Forelimb muscle (tissue), 1 donor: ENCODE results near the gene SEMA5A. TPM values are rescaled to one million over a fixed set of nuclear protein-coding genes. Genes with fewer than 3 reads are reported as not detected.

ENCODE experiments used
- DNase-seq: peaks from one replicate; pipeline ENCODE4 v3.0.0-alpha.2; 2013; ENCODE audit warnings: low read depth
- polyA plus RNA-seq: library from polyadenylated mRNA; unstranded; fragments of 120-200 nt; gene quantifications from one replicate; pipeline ENCODE4 v1.2.1, GENCODE V29; 2013; ENCODE audit not compliant: insufficient read length

Gene SEMA5A
- polyA plus RNA-seq, 1 donor, result 27.1 TPM

DNA sequence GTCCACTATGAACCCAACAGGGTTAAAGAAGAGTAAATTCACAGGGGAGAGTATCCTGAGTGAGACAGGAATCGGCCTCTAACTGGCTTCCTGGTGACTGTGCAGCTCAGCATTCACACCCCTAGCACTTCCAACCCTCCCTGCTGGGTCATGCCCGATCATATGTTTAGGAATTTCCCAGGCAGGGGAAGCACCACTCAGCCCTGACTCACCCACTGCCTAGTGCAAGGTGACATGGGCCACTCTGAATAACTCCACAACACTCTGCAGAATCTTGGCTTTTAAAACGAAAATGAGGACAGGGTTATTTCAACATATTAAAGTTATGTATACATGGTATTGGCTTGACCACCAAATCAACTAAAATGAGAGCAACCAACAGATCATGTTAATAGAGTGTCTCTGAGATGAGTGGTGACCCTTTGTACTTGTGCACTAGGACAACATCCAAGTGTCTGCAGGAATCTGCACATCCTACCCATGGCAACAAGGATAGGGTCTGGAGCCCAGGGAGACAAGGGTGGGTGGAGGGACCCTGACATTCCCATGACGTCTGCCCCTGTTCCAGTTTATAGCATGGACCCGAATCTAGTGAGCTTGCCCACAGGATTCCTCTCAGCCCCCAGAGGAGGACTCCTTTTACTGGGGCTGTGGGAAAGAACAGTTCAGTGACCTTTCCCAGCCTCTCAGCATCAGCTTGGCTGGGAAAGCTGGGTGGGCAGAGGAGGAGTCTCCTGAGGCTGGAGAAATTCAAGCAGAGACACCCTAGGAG, 485.8 kb downstream of the SEMA5A start:
- no peak for DNase-seq

DNA sequence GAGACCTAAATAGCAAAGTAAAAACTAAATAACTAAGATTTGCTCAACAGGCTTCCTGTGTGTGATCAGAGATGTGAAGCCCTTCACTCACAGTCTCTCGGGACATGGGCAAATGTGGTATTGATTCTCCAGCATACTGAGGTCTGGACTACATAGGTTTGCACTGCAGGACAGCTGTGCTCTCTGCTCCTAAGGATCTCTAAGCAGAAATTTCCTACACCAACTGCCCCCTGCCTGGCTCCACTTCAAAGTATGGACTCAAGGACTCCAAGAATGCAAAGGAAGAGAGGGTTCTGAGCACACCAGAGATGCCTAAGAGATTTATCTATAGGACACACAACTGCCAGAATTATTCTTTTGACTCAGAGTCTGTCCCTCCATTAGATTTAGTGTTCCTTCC, 487.2 kb downstream of the SEMA5A start:
- no peak for DNase-seq

DNA sequence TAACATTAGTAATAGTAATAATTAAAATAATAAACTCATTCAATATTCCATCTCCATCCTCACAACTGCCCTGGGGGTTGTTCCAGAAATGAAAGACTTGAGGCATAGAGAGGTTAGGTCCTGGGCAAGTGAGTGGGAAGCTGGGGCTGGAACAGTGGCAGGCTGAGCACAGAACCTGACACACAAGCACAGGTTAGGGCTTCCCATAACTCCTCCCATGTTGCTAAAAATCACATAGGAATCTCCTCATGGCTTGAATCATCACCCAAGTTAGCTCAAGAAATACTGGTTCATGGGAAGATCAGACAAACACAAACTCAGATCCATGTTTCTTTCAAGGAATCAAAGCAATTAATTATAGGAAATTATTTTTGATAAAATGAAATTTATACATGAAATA, 487.7 kb downstream of the SEMA5A start:
- DNase-seq, result no peak

GRCh38 chr5:9057406-9058000, 488.4 kb downstream of the SEMA5A start:
- DNase-seq, result no peak

GRCh38 chr5:9056046-9056445, 489.8 kb downstream of the SEMA5A start:
- no peak for DNase-seq

DNA sequence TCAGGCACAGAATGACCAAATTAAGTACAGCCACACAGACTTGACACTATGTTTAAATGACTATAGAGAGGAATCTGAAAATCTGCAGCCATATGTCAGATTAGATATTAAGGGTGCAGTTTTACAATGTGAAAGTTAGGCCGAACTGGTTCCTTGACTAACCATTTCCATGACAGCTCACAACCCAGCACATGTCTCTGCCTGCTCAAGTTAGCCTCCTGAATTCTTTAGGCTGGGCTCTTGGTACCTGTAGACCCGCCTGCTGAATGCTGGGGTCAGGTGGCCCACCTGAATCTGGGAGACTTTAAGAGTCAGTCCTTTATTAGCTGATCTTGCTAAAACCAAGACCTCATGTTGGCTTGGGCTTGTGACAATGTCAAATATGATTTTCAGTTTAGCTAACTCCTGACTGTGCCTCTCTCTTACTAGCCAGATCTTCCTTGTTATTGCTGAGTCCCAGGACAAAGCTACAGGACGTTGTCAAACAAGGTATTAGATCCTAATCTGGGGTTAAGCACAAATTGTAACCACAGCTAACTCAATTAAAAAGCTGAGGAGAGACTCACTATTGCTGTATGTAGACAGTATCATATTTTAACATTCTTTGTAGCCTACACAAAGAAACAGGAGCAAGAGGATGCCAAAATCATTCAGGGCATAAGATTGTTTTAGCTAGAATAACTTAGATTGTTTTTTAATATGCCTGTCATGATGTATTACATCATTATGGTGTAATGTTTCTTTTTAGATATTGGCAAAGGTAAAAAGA, 490.9 kb downstream of the SEMA5A start:
- DNase-seq, result no peak

DNA sequence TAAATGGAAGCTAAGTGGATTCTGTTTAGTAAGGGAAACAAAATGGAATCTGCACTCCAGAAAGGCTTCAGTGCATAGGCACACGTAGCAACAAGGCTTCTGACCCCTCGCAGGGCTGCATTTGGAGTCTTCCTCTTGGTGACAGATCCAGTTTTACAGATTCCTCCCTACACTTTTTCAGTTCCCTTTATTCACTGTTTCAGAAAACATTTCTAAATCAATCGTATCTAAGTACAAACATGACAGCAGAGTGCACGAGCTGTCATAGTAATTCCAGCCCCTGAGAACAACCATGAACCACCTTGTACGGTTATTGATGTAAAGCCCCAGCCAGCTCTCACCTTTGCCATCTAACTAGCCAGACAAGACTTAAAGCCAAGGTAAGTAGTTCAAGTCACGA, 491.6 kb downstream of the SEMA5A start:
- DNase-seq, result no peak

DNA sequence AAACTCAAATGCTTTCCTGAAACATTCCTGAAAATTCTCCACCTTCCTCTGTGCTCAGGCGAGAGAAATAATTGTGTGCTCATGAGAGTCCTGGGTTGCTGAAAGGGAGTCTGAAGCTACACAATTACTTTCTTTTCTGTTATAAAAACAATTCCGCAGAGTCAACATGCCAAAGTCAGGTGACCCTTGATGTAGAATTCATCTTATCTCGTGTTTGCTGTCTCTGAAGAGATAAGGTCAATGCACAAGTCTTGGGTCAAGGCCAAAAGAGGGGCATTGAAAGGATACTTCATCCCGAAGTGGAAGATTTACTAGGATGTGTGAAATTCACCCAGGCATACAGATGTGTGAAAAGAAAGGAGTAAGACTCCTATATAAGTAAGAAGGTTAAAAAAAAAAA, 493.5 kb downstream of the SEMA5A start:
- DNase-seq, result no peak

DNA sequence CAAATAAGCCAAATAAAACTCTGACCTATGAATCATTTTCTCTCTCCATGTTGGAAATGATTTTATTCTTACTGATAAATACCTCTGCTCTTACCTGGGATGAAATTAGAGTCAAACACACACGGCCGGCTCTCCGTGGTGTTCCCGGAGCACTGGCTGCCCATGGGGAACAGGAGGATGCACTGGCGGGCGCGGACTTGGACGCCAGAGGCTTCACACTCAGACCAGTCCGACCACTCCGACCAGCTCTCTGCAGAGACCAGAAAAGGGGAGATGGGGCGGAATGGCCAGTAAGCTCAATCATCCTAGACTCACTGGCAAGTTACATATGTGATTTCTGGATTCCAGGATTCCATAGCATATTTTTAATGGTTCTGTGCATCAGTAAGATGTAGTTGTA, 494.1 kb downstream of the SEMA5A start:
- no peak for DNase-seq

DNA sequence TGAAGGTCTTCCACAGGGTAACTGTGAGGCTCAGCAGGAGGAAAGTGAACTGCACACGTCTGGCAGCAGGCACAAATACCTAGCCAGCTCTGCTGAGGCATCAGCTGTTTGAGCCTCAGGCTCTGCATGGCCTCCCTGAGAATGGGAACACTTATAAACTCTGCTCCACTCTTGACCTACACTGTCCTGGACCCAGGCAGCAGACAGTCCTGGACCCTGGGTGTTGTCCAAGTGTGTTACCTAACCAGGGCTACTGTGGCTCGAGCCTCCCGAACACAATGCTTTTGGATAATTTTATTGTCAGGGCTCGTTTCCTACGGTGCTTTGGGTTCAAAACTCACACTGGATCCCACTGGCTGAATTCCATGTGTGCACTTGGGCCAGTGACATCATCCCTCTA, 497.9 kb downstream of the SEMA5A start:
- DNase-seq, result no peak

- DNase-seq, result no peak
Observed at GRCh38 chr5:9046756-9047481, 499.0 kb downstream of the SEMA5A start.

DNA sequence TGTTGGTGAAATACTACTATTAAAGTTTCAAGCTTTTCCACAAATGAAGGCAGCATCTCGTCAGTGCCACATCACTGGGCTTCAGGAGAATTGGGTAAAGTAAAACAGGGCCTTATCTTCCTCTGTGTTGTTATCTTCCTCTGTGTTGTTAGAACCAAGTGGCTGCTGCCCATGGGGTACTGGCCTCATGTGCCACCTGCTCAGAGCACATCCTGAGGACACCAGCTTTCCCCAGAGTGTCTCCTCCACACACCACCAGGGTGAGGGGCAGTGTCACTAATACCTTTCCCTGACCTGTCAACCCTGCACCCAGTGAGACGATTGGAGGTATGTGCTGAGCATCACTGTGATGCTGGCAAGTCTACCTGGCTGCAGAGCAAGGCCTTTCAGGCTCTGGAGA, 499.9 kb downstream of the SEMA5A start:
- no peak for DNase-seq

DNA sequence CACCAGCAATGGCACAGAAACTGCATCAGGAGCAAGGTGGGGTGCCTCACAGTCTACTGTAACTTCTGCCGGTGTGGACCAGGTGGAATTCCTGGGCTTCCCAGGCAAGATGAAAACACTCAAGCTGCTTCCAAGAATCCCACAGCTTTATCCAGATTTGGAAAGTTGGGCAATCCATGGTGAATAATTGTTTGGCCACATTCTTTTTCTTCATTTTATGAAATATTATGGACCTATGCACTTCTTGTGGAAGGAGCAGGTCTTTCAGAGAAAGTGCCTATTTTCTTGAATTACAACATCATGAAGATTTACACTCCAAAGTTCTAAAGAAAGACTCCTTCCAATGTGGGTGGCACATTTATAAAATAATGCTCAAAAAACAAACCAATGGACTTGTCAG, 503.6 kb downstream of the SEMA5A start:
- no peak for DNase-seq

GRCh38 chr5:9040475-9040874, 505.4 kb downstream of the SEMA5A start:
- DNase-seq, result no peak

DNA sequence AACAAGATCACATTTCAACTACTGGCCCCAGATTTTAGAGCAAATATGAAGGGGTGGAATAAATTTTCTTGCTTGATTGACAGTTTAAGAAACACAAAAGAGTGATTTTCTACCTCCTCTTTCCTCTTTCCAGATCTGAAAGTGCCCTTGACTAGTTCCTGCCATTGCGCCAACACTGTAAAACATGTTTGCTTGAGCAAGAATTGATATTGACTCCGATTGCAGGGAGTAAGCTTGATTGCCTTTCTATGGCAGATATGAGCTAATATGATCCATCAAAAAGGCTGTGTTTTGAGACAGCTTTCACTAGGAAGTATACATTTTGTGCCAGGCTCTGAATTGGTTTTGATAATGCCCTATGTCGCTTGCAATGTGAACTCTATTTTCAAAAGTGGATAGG, 508.8 kb downstream of the SEMA5A start:
- no peak for DNase-seq

DNA sequence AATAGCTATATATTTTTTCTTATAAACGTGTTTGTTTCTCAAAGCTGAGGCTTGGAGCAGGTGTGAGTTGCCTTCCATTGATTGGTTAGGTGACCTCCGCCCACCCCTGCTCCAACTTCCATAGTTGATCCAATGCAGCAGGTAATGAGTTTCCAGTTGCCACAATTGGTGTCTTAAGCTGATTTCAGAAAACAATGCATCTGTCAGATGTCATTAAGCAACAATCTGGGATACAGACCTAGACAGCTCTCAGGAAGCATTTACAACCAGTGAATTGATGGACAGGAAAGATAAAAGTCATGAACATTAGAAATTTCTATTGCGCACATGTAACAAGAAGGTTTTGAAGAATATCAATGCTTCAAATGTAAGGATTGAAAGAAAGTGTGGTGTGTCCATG, 510.5 kb downstream of the SEMA5A start:
- no peak for DNase-seq

DNA sequence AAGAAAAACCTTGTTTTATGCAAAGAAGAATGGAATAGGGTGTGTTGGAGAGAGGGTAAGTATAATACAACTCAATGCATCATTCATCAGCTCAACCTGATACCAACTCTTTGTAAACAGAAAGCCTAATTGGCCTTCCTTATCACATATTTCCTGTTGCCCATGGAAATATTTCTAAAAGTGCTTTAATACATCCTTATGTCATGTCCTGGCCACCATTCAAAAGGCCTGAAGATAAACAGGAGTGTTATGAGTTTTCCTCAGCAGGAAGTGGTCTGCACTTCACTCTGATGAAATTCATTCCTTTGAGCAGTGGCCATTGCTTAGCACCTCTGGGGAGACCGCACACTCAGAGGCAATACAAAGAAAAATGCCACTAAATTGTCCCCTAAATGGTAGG, 511.2 kb downstream of the SEMA5A start:
- no peak for DNase-seq

- DNase-seq, result no peak
Observed at GRCh38 chr5:9033524-9033923, 512.4 kb downstream of the SEMA5A start.

DNA sequence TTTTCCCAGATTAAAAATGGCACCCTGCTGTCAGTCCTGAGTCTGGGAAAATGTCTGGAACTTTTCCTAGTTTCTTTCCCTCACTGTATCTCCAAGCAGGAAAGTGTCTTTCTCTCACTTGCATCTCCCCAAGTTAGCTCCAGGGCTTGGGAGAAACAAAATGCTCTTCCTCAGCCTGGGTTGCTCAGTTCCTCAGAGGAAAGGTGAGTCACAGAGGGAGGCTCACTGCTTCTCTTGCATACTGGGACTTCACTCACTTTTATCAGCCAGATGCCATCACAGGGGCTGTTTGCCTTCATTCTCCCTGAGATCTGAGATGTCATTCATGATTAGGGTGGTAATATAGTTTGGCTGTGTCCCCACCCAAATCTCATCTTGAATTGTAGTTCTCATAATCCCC, 519.9 kb downstream of the SEMA5A start:
- no peak for DNase-seq

- DNase-seq, result no peak
Observed at GRCh38 chr5:9020996-9021395, 524.9 kb downstream of the SEMA5A start.

DNA sequence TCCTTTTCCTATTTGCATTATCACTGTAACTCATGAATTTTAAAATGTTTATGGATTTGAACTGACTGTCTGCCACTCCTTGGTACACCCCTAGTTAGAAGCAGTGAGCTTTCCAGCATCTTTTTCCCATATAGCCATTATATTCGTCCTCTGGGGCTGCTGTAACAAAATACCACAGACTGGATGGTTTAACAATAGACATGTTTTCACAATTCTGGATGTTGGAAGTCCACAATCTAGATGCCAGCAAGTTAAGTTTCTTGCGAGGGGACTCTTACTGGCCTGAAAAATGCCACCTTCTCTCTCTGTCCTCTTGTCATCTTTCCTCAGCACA, 530.0 kb downstream of the SEMA5A start:
- DNase-seq, result no peak

DNA sequence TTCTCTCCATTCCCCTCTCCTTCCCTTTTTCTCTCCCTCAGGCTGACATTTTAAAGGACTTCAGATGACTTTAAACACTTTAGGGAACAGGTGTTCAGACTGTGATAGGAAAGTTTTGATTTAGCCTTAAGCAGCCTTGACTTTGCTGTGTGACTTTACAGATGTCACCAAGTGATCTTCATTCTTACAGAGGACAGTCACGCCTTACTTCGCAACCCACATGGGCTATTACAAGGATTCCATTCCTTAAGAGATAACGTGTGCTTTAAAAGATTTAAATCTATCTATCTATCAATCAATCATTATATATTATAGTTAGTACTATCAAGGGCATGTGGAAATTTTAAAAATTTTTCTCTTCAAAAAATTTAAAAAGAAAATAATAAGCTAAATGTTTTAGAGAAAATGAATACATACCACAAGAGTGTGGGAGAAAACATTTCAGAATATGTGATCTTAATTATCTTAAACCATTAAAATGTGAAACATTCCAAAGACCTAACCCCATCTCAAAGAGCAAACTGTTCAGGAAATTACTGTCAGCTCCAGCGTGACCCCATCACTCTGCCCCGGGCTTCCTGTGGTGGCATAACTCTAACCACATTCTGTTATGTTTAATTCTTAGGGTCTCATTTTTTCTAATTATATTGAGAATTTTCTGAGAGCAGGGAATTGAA, 530.5 kb downstream of the SEMA5A start:
- DNase-seq, result no peak
